RWPE1 (cell line): ENCODE results near the gene C5orf52.
"Not testable (repeated sequence)": the region's sequence is repeated elsewhere in the genome, so short reads cannot be mapped to it uniquely, and the experiment has no call there.

ENCODE experiments used
- CTCF ChIA-PET: fragments of 350-600 bp; sonication (Branson Sonifier 250); formaldehyde crosslinking; extraction: SDS; loops from one replicate; lab custom pipeline; 2021; lab: Yijun Ruan, JAX
- POLR2A ChIA-PET: fragments of 400-600 bp; formaldehyde crosslinking; extraction: SDS; loops from one replicate; lab custom pipeline; 2020; ENCODE audit warnings: antibody characterized with exemption; ENCODE audit not compliant: low non-redundant PET; lab: Yijun Ruan, JAX
- DNase-seq: peaks from one replicate; pipeline ENCODE4 v3.0.0; 2012; ENCODE audit warnings: low spot score
- H3K27ac ChIP-seq: fragments of 450-650 bp; 2 replicates; pipeline ENCODE4 v1.5.1; 2017
- CTCF ChIP-seq: fragments of 450-650 bp; conservative IDR thresholded peaks from 2 replicates; pipeline ENCODE4 v1.5.1; 2017; ENCODE audit warnings: low read depth, mild to moderate bottlenecking

Gene C5orf52

GRCh38 chr5:157689942-157690689 lies 18.8 kb downstream of the C5orf52 start:
- no peak for DNase-seq
- no peak; the same call in 1 of the 2 replicates for TF ChIP-seq CTCF
- CTCF ChIA-PET, result interaction anchor here (0.5 to 0.7 kb wide), 4 partner anchors 10 to 1231 kb away, joined by 3 read pairs; no protein-coding TSS in a partner anchor
- no peak overlapping the region for H3K27ac ChIP-seq
- POLR2A ChIA-PET, result no interaction called here

DNA sequence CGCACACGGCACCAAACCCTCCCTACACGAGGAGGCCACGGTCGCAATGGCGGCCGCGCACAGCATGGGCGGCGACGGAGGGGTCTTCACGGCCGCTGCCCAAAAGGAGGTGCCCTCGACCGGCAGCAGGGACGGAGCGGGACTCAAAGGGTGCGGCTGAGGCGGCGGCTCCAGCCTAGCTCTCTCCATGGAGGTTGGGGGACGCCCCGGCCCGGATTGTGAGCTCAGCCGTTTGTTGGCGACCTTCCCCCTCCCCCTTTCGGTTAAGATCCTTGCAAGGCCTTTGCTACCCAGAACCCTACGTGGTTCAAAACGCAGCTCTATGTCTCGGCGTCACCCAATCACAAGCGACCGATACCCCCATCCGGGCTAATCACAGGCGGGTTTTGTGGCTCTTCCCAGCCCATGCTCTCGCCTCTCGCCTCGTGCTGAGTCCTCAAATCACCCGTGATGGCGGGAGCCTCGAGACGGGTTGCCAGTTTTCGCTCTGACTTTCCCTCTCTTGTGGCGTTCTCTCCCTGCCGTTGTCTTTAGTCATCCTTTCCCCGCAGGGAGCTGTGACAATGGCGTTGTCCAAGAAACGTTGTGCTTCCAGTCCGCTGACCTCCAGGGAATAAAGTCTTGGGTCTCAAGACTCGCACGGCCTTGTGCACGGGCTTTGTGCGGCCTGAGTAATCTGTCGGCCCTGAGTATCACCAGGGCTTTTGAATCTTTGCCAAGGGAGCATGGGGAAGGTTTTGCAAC lies 19.5 kb downstream of the C5orf52 start:
- CTCF ChIA-PET, result interaction anchor here (0.5 to 0.9 kb wide), 6 partner anchors 9 to 191 kb away, joined by 3 to 4 read pairs (median 3); partner anchors contain the start of gene LSM11
- POLR2A ChIA-PET, result no interaction called here
- no peak for DNase-seq
- no peak for TF ChIP-seq CTCF
- H3K27ac ChIP-seq, result no peak overlapping the region

- POLR2A ChIA-PET, DNase-seq, H3K27ac ChIP-seq, CTCF ChIA-PET: not testable (repeated sequence)
Measured at GRCh38 chr5:157693816-157694215, 22.5 kb downstream of the C5orf52 start.

DNA sequence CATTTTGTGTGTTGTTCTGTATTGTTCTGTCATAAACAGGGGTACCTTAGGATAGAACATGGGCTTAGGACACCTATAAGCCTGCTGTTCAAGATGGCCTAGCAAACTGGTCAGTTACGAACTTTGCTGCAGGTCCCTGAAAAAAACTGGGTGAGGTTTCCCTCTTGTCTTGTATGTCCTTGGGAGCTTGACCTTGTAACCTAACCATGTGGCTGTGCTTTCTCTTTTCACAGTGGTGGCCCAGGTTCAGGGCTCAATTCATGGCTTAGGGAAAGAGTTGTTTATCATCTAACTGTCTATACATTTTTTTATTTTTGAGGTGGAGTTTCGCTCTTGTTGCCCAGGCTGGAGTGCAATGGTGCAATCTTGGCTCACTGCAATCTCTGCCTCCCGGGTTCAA lies 24.8 kb downstream of the C5orf52 start:
- CTCF ChIA-PET, result interaction anchor here (0.6 to 0.9 kb wide), 2 partner anchors 27 to 142 kb away, joined by 3 to 4 read pairs; no protein-coding TSS in a partner anchor

DNA sequence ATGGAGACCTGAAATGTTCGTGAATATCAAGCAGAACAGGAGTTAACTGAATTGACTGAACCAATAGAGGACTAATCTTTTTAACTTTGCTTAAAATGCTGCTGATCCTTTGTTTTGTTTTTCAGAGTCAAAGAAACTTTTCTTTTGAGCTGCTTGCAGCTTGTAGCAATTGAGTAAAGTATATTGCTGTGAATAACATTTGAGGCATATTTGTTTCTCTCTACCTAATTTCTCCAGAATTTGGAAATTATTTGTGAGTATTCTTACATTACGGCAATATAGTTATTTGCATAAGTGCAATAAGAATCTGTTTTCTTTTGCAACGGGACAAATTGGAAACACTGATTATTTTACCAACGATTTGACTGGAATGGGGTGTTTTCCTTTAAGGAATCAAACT lies 27.3 kb downstream of the C5orf52 start:
- CTCF ChIA-PET, DNase-seq, H3K27ac ChIP-seq, POLR2A ChIA-PET: not testable (repeated sequence)

More for the DNA sequence above, 24.8 kb downstream of the C5orf52 start:
- not testable (repeated sequence) for H3K27ac ChIP-seq, DNase-seq
- POLR2A ChIA-PET, result interaction anchor here (0.7 kb wide), 1 partner anchor 88 kb away, joined by 3 read pairs; no protein-coding TSS in a partner anchor

GRCh38 chr5:157703736-157704135 lies 32.4 kb downstream of the C5orf52 start:
- no peak for TF ChIP-seq CTCF
- POLR2A ChIA-PET, result no interaction called here
- CTCF ChIA-PET, result interaction anchor here (0.6 kb wide), 1 partner anchor 113 kb away, joined by 6 read pairs; no protein-coding TSS in a partner anchor
- H3K27ac ChIP-seq, result no peak overlapping the region
- no peak for DNase-seq

- ChIA-PET CTCF (no interaction called here), POLR2A (no interaction called here)
- no peak for DNase-seq
- no peak overlapping the region for H3K27ac ChIP-seq
- TF ChIP-seq CTCF, result no peak
Measured at GRCh38 chr5:157708866-157709265, 37.5 kb downstream of the C5orf52 start.

DNA sequence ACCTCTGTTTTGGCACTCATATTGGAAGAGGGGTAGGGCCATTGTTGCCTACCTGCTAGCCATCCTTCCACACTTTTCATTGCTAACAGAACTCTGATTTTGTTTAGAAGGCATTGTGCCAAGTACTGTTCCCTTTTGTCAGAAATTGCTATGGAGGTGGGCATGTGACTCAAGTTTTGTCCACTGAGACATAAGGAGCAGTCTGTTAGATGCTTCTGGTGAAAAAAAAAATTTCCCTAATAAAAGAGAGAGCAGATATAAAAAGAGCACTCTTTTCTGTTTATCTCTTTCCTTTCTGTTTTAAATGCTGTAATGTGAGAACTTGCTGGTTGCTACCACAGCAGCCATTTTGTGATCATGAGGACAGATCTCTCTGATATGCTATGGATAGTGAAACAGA lies 38.0 kb downstream of the C5orf52 start:
- no peak overlapping the region for H3K27ac ChIP-seq
- no peak for DNase-seq
- ChIA-PET CTCF (no interaction called here), POLR2A (no interaction called here)
- no peak for TF ChIP-seq CTCF
